ENCODE results near the gene CASZ1.

- no peak for TF ChIP-seq GATA2 (IDR thresholded peaks at IDR 0.05; ENCODE audit: low read depth, low read length)
- no peak for TF ChIP-seq GATA3 (IDR thresholded peaks at IDR 0.05; ENCODE audit: low read depth, low read length)
Observed at GRCh38 chr1:10778640-10779039, 17.8 kb downstream of the CASZ1 start.

All from SH-SY5Y (cell line).